ENCODE data around the gene CANX. TPM values are rescaled to one million over a fixed set of nuclear protein-coding genes. Genes with fewer than 3 reads are reported as not detected.

CANX gene
- total RNA-seq, 2 experiments from 2014 or later: 531 to 534 TPM

GRCh38 chr5:179767496-179768100, 68.8 kb downstream of the CANX start:
- intact Hi-C loops (cut with micrococcal nuclease): loop anchor here (10.0 kb wide), 1 partner anchor 137 kb away; the partner anchor contains the start of gene TBC1D9B
- H3K4me1 Mint-ChIP-seq (ENCODE audit: low read depth): peaks cover 38% of the 10 kb centered on the region
- CTCF ChIA-PET: interaction anchor here (0.6 to 1.6 kb wide), 5 partner anchors 29 to 287 kb away, joined by 3 to 5 read pairs (median 4); partner anchors contain the start of gene MAML1
- POLR2A ChIA-PET: no interaction called here
- H3K36me3 Mint-ChIP-seq: peaks cover 30% of the 10 kb centered on the region
- DNase-seq: no peak
- peak overlapping the region; percentile 9 for H3K27ac Mint-ChIP-seq
- no peaks in the 10 kb centered on the region for H3K9me3 Mint-ChIP-seq
- no peaks in the 10 kb centered on the region for H3K27me3 Mint-ChIP-seq
- no peak overlapping the region for H3K4me3 Mint-ChIP-seq

- Mint-ChIP-seq H3K27me3 (no peaks in the 10 kb centered on the region), H3K36me3 (peaks cover 35% of the 10 kb centered on the region), H3K4me3 (no peak overlapping the region), H3K4me1 (ENCODE audit: low read depth) (peaks cover 29% of the 10 kb centered on the region), H3K9me3 (no peaks in the 10 kb centered on the region), H3K27ac (no peak overlapping the region)
- intact Hi-C loops (cut with micrococcal nuclease): loop anchor here (10.0 kb wide), 1 partner anchor 136 kb away; the partner anchor contains the start of gene TBC1D9B
- ChIA-PET POLR2A (interaction anchor here (0.6 to 0.8 kb wide), 2 partner anchors 13 to 26 kb away, joined by 4 read pairs; no protein-coding TSS in a partner anchor), CTCF (interaction anchor here (0.7 to 1.5 kb wide), 3 partner anchors 26 to 156 kb away, joined by 3 to 4 read pairs (median 3); partner anchors contain the start of gene MAML1)
- peak; percentile 52 for DNase-seq
These were observed 69.7 kb downstream of the CANX start for GRCh38 chr5:179768326-179769085.

- intact Hi-C loops (cut with micrococcal nuclease): loop anchor here (10.0 kb wide), 1 partner anchor 136 kb away; the partner anchor contains the start of gene TBC1D9B
- H3K36me3 Mint-ChIP-seq: peaks cover 35% of the 10 kb centered on the region
- no peak overlapping the region for H3K27ac Mint-ChIP-seq
- no peaks in the 10 kb centered on the region for H3K9me3 Mint-ChIP-seq
- H3K4me1 Mint-ChIP-seq (ENCODE audit: low read depth): peaks cover 28% of the 10 kb centered on the region
- ChIA-PET POLR2A (interaction anchor here (0.6 to 0.8 kb wide), 2 partner anchors 14 to 25 kb away, joined by 4 read pairs; no protein-coding TSS in a partner anchor), CTCF (interaction anchor here (0.7 to 1.5 kb wide), 4 partner anchors 25 to 155 kb away, joined by 3 to 4 read pairs (median 4); partner anchors contain the start of gene MAML1)
- no peaks in the 10 kb centered on the region for H3K27me3 Mint-ChIP-seq
- no peak overlapping the region for H3K4me3 Mint-ChIP-seq
- DNase-seq: no peak
These were observed 70.5 kb downstream of the CANX start for GRCh38 chr5:179769271-179769670.

- DNase-seq: no peak
- peaks cover 28% of the 10 kb centered on the region for H3K4me1 Mint-ChIP-seq (ENCODE audit: low read depth)
- intact Hi-C loops (cut with micrococcal nuclease): loop anchor here (10.0 kb wide), 1 partner anchor 135 kb away; the partner anchor contains the start of gene TBC1D9B
- no peak overlapping the region for H3K4me3 Mint-ChIP-seq
- POLR2A ChIA-PET: no interaction called here
- H3K36me3 Mint-ChIP-seq: peaks cover 37% of the 10 kb centered on the region
- CTCF ChIA-PET: interaction anchor here (1.5 kb wide), 1 partner anchor 32 kb away, joined by 4 read pairs; no protein-coding TSS in a partner anchor
- no peaks in the 10 kb centered on the region for H3K9me3 Mint-ChIP-seq
- H3K27me3 Mint-ChIP-seq: no peaks in the 10 kb centered on the region
- H3K27ac Mint-ChIP-seq: peak overlapping the region; percentile 18
These were observed 71.0 kb downstream of the CANX start for GRCh38 chr5:179769796-179770195.

GRCh38 chr5:179771311-179771895, 72.6 kb downstream of the CANX start:
- no peak overlapping the region for H3K4me3 Mint-ChIP-seq
- no peaks in the 10 kb centered on the region for H3K9me3 Mint-ChIP-seq
- peaks cover 16% of the 10 kb centered on the region for H3K4me1 Mint-ChIP-seq (ENCODE audit: low read depth)
- no peaks in the 10 kb centered on the region for H3K27me3 Mint-ChIP-seq
- intact Hi-C loops (cut with micrococcal nuclease): no loop called here
- H3K36me3 Mint-ChIP-seq: peaks cover 34% of the 10 kb centered on the region
- no peak overlapping the region for H3K27ac Mint-ChIP-seq
- POLR2A ChIA-PET: no interaction called here
- CTCF ChIA-PET: interaction anchor here (1.0 to 1.2 kb wide), 2 partner anchors 8 to 11 kb away, joined by 3 to 8 read pairs; no protein-coding TSS in a partner anchor
- no peak for DNase-seq

- peaks cover 32% of the 10 kb centered on the region for H3K36me3 Mint-ChIP-seq
- H3K4me1 Mint-ChIP-seq (ENCODE audit: low read depth): peaks cover 16% of the 10 kb centered on the region
- ChIA-PET CTCF (no interaction called here), POLR2A (no interaction called here)
- H3K9me3 Mint-ChIP-seq: no peaks in the 10 kb centered on the region
- no peaks in the 10 kb centered on the region for H3K27me3 Mint-ChIP-seq
- no peak overlapping the region for H3K4me3 Mint-ChIP-seq
- intact Hi-C loops (cut with micrococcal nuclease): no loop called here
- H3K27ac Mint-ChIP-seq: no peak overlapping the region
- no peak for DNase-seq
These were observed 73.6 kb downstream of the CANX start for GRCh38 chr5:179772351-179772750.

GRCh38 chr5:179773686-179774040, 74.9 kb downstream of the CANX start:
- CTCF ChIA-PET: interaction anchor here (1.2 kb wide), 1 partner anchor 10 kb away, joined by 4 read pairs; no protein-coding TSS in a partner anchor
- H3K4me1 Mint-ChIP-seq (ENCODE audit: low read depth): peaks cover 3% of the 10 kb centered on the region
- H3K9me3 Mint-ChIP-seq: no peaks in the 10 kb centered on the region
- H3K4me3 Mint-ChIP-seq: no peak overlapping the region
- DNase-seq: no peak
- no peak overlapping the region for H3K27ac Mint-ChIP-seq
- POLR2A ChIA-PET: no interaction called here
- H3K27me3 Mint-ChIP-seq: no peaks in the 10 kb centered on the region
- H3K36me3 Mint-ChIP-seq: peaks cover 32% of the 10 kb centered on the region
- intact Hi-C loops (cut with micrococcal nuclease): no loop called here

GRCh38 chr5:179774442-179774841, 75.7 kb downstream of the CANX start:
- H3K9me3 Mint-ChIP-seq: no peaks in the 10 kb centered on the region
- H3K4me3 Mint-ChIP-seq: no peak overlapping the region
- CTCF ChIA-PET: interaction anchor here (1.2 kb wide), 1 partner anchor 11 kb away, joined by 4 read pairs; no protein-coding TSS in a partner anchor
- H3K27me3 Mint-ChIP-seq: no peaks in the 10 kb centered on the region
- H3K27ac Mint-ChIP-seq: no peak overlapping the region
- intact Hi-C loops (cut with micrococcal nuclease): no loop called here
- POLR2A ChIA-PET: no interaction called here
- peaks cover 28% of the 10 kb centered on the region for H3K36me3 Mint-ChIP-seq
- no peaks in the 10 kb centered on the region for H3K4me1 Mint-ChIP-seq (ENCODE audit: low read depth)
- no peak for DNase-seq

- ChIA-PET CTCF (interaction anchor here (1.1 to 3.4 kb wide), 2 partner anchors 13 to 40 kb away, joined by 3 to 19 read pairs; no protein-coding TSS in a partner anchor), POLR2A (no interaction called here)
- Mint-ChIP-seq H3K27ac (no peak overlapping the region), H3K4me3 (no peak overlapping the region), H3K27me3 (no peaks in the 10 kb centered on the region), H3K4me1 (ENCODE audit: low read depth) (no peaks in the 10 kb centered on the region), H3K36me3 (peaks cover 16% of the 10 kb centered on the region), H3K9me3 (no peaks in the 10 kb centered on the region)
- DNase-seq: no peak
- intact Hi-C loops (cut with micrococcal nuclease): no loop called here
These were observed 77.7 kb downstream of the CANX start for GRCh38 chr5:179776411-179776938.

GRCh38 chr5:179777456-179777855, 78.7 kb downstream of the CANX start:
- Mint-ChIP-seq H3K27me3 (no peaks in the 10 kb centered on the region), H3K27ac (no peak overlapping the region), H3K9me3 (no peaks in the 10 kb centered on the region), H3K4me3 (no peak overlapping the region), H3K36me3 (peaks cover 15% of the 10 kb centered on the region), H3K4me1 (ENCODE audit: low read depth) (no peaks in the 10 kb centered on the region)
- ChIA-PET CTCF (interaction anchor here (1.1 to 3.4 kb wide), 3 partner anchors 14 to 41 kb away, joined by 3 to 19 read pairs (median 5); no protein-coding TSS in a partner anchor), POLR2A (no interaction called here)
- DNase-seq: no peak
- intact Hi-C loops (cut with micrococcal nuclease): no loop called here

GRCh38 chr5:179777909-179778308, 79.1 kb downstream of the CANX start:
- no peak for DNase-seq
- H3K27me3 Mint-ChIP-seq: no peaks in the 10 kb centered on the region
- ChIA-PET CTCF (interaction anchor here (1.1 to 3.4 kb wide), 3 partner anchors 15 to 42 kb away, joined by 3 to 19 read pairs (median 5); no protein-coding TSS in a partner anchor), POLR2A (no interaction called here)
- intact Hi-C loops (cut with micrococcal nuclease): no loop called here
- no peaks in the 10 kb centered on the region for H3K9me3 Mint-ChIP-seq
- H3K27ac Mint-ChIP-seq: no peak overlapping the region
- H3K4me3 Mint-ChIP-seq: no peak overlapping the region
- H3K36me3 Mint-ChIP-seq: peaks cover 14% of the 10 kb centered on the region
- H3K4me1 Mint-ChIP-seq (ENCODE audit: low read depth): no peaks in the 10 kb centered on the region
